ENCODE data around the gene FOXA3.

- TF ChIP-seq CTCF (IDR thresholded peaks at IDR 0.05) = no peak
- TF ChIP-seq POLR2A (IDR thresholded peaks at IDR 0.05) = no peak
These were observed 12.0 kb downstream of the FOXA3 start for GRCh38 chr19:45876161-45876410.
